ENCODE measurements around the gene DIPK1A.

DIPK1A gene

DNA sequence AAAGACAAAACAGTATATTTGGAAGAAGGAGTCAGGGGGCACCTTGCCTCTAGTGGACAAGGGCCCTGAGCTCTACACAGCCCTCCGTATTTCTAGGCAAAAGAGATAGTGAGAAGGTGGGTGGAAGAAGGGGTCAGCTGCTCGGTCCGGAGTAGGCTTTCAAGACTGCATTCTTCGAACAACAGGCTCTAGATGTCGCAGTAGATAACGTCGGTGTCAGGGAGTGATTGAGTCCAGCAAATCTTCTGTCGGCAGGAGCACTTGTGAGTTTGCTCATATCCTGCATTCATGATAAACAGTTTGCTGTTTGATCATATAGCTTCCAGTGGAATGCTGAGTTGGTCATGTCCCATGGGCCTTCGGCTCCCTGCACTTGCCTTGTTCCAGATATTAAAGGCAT lies 36.8 kb downstream of the DIPK1A start:
- Histone ChIP-seq H3K27me3 (ENCODE audit: control insufficient read depth, insufficient read depth, low read length) (no peaks in the 10 kb centered on the region), H3K36me3 (ENCODE audit: control insufficient read depth, low read depth, low read length) (no peaks in the 10 kb centered on the region), H3K9me3 (ENCODE audit: control insufficient read depth, low read depth, low read length) (no peaks in the 10 kb centered on the region), H3K9ac (ENCODE audit: low read length) (no peak overlapping the region), H3K27ac (ENCODE audit: low read length) (no peak overlapping the region), H3K4me1 (ENCODE audit: control insufficient read depth, low read depth, low read length) (no peaks in the 10 kb centered on the region), H3K4me3 (ENCODE audit: low read length) (no peak overlapping the region)

DNA sequence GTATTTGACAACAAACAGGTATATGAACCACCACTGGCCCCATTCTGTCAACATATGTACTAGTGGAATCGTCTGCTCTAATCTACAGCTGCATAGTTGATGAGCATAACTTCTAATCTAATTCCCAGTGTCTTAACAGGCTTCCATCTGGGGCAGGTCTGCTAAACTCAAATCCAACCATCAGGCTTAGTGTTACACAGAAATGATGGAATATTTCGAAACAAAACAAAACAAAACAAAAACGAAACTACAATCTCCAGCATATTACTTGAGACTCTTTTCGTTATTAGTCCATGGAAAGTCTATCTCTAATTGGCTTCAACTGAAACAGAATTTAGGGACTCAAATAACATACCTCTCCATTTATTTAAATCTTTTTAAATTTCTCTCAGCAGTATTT lies 37.6 kb downstream of the DIPK1A start:
- Histone ChIP-seq H3K36me3 (ENCODE audit: control insufficient read depth, low read depth, low read length) (no peaks in the 10 kb centered on the region), H3K27me3 (ENCODE audit: control insufficient read depth, insufficient read depth, low read length) (no peaks in the 10 kb centered on the region), H3K4me3 (ENCODE audit: low read length) (no peak overlapping the region), H3K27ac (ENCODE audit: low read length) (no peak overlapping the region), H3K9ac (ENCODE audit: low read length) (no peak overlapping the region), H3K4me1 (ENCODE audit: control insufficient read depth, low read depth, low read length) (no peaks in the 10 kb centered on the region), H3K9me3 (ENCODE audit: control insufficient read depth, low read depth, low read length) (no peaks in the 10 kb centered on the region)

DNA sequence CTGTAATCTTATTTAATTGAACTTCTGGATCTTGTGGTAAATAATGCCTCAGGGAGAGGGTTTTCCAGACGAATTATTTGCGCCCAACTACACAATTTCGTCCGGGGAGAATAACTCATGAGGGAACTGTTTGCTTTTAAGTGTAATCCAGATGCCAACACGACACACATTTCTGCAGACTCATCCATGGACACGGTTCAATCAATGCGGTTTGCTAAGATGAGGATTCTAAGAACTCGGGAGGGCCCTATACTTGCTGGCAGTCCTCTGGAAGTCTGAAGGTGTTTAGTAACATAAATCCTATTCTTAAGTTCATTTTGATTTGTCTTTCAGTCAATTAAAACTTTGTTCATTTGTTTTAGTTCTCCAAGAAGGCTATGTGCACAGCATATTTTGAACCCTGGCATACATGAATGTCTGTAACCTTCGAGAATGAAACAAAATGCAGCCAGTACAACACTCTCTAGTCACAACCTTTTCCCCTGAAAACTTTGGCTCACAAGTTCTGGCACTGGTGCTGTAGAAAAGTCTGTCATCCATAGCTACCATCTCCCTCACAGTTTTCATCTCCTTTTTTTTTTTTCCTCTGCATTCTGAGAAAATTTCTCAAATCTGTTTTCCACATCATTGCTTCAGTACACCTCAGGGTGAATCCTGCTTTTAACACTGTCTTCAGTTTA lies 38.8 kb downstream of the DIPK1A start:
- Histone ChIP-seq H3K4me1 (ENCODE audit: control insufficient read depth, low read depth, low read length) (no peaks in the 10 kb centered on the region), H3K27me3 (ENCODE audit: control insufficient read depth, insufficient read depth, low read length) (no peaks in the 10 kb centered on the region), H3K9me3 (ENCODE audit: control insufficient read depth, low read depth, low read length) (no peaks in the 10 kb centered on the region), H3K4me3 (ENCODE audit: low read length) (no peak overlapping the region), H3K9ac (ENCODE audit: low read length) (no peak overlapping the region), H3K36me3 (ENCODE audit: control insufficient read depth, low read depth, low read length) (no peaks in the 10 kb centered on the region), H3K27ac (ENCODE audit: low read length) (no peak overlapping the region)

DNA sequence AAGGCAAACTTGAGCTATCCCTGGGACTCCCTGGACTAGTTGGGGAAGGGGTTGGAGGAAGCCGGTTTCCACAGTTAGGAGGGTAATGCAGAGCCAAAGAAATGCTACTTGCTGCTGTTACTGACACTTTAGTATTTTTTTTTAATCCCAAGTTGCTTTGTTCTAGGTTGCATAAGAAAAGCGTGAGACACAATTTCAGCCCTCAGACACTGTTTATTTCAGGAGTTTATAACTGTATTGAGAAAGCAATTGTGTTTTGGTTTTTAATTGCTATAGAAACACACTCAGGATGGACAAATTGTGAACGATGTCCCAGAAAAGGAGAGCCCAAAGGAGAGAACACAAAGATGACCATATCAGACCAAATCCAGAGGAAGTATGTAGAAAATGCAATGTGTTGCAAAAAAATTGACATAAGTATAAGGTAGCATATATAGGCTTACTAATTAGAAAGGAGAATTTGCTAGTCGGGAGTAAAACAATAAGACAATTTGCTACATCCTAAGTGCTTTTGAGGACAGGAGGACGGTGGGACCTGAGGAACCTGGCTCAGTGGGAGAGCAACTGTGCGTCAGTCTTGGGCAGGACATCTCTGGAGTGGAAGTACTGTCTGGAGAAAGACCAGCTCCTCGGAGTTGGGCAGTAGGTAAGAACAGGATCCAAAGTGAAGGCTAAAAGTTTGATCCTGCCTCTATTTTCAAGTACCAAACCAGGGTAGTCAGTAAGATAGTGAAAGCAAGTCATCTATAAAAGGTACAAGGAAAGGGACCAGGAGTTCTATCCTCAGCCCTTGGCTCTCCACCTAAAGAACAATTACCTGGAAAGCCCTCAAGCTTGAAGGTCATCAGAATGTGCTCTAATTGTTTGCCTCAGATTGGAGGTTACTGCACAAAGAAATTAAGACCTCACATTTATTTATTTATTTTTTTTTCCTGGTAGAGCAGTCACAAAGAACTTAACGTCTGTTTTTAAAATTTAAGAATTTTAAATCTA lies 39.9 kb downstream of the DIPK1A start:
- no peaks in the 10 kb centered on the region for H3K36me3 ChIP-seq (ENCODE audit: control insufficient read depth, low read depth, low read length)
- no peak overlapping the region for H3K9ac ChIP-seq (ENCODE audit: low read length)
- H3K9me3 ChIP-seq (ENCODE audit: control insufficient read depth, low read depth, low read length), result no peaks in the 10 kb centered on the region
- H3K4me1 ChIP-seq (ENCODE audit: control insufficient read depth, low read depth, low read length), result no peaks in the 10 kb centered on the region
- no peak overlapping the region for H3K4me3 ChIP-seq (ENCODE audit: low read length)
- no peaks in the 10 kb centered on the region for H3K27me3 ChIP-seq (ENCODE audit: control insufficient read depth, insufficient read depth, low read length)
- H3K27ac ChIP-seq (ENCODE audit: low read length), result no peak overlapping the region

DNA sequence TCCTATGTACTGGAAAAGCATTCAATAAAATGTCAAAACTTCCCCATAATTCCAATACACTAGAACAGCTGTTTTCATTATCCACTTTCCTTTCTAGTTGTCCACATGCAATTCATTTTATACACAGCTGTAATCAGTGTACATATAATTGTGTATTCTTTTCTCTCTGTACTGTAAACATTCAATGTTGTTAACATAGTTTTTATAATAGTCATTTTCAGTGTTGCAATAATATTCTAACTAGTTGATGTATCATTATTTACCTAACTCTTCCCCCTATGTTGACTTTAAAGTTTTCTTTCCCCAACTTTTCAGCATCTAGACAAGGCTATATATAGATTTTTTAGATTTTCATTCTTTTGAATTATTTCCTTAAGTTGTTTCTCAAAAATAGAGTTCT lies 44.4 kb downstream of the DIPK1A start:
- H3K27ac ChIP-seq (ENCODE audit: low read length), result no peak overlapping the region
- H3K4me1 ChIP-seq (ENCODE audit: control insufficient read depth, low read depth, low read length), result no peaks in the 10 kb centered on the region
- H3K9ac ChIP-seq (ENCODE audit: low read length), result no peak overlapping the region
- no peak overlapping the region for H3K4me3 ChIP-seq (ENCODE audit: low read length)
- no peaks in the 10 kb centered on the region for H3K27me3 ChIP-seq (ENCODE audit: control insufficient read depth, insufficient read depth, low read length)
- no peaks in the 10 kb centered on the region for H3K9me3 ChIP-seq (ENCODE audit: control insufficient read depth, low read depth, low read length)
- H3K36me3 ChIP-seq (ENCODE audit: control insufficient read depth, low read depth, low read length), result no peaks in the 10 kb centered on the region

DNA sequence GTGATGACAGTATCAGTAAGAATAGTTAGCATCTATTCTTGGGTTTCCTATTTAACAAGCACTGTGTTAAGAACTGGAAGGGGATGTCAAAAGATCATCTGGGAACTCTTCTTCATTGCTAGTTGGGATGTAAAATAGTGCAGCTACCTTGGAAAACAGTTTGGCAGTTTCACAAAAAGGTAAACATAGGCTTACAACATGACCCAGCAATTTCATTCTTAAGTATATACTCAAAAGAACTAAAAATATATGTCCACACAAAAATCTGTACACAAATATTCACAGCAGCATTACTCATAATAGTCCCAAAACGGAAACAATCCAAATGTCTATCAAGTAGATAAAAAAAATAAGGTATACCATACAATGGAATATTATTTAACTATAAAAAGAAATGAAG lies 45.7 kb downstream of the DIPK1A start:
- Histone ChIP-seq H3K36me3 (ENCODE audit: control insufficient read depth, low read depth, low read length) (no peaks in the 10 kb centered on the region), H3K9me3 (ENCODE audit: control insufficient read depth, low read depth, low read length) (no peaks in the 10 kb centered on the region), H3K4me3 (ENCODE audit: low read length) (no peak overlapping the region), H3K4me1 (ENCODE audit: control insufficient read depth, low read depth, low read length) (no peaks in the 10 kb centered on the region), H3K27me3 (ENCODE audit: control insufficient read depth, insufficient read depth, low read length) (no peaks in the 10 kb centered on the region), H3K27ac (ENCODE audit: low read length) (no peak overlapping the region), H3K9ac (ENCODE audit: low read length) (no peak overlapping the region)

DNA sequence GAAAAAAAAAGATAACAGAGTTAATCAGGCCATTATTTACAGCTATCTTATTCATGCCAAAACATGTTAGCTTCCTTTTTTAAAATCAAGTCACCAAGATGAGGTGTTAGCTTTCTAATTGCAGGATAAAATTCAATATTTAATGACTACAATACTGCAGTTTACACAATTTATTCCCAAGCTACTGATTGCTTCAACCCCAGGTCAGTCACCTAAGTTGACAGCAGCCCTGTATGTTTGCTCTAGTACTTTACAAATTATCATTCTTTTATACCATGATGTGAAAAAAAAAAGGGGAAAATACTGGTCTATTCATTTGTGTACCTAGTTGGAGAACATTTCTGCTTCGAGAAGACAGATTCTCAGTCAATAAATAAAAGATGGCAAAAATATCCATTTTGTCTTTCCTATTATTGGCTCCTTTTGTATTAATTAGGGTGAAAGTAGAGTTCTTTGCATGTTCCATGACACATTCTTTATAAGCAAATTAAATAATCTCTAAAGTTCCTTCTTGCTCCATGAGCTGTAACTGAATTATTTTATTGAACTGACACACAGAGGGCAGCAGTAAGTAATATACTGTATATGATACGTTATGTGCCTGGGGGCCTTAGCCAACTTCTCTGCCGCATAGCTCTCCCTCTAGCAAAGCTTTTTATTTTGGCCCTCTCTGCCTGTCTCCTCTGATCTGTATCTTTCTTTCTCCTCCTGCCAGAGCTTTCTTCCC lies 48.0 kb downstream of the DIPK1A start:
- no peaks in the 10 kb centered on the region for H3K4me1 ChIP-seq (ENCODE audit: control insufficient read depth, low read depth, low read length)
- no peak overlapping the region for H3K4me3 ChIP-seq (ENCODE audit: low read length)
- H3K9ac ChIP-seq (ENCODE audit: low read length), result no peak overlapping the region
- H3K9me3 ChIP-seq (ENCODE audit: control insufficient read depth, low read depth, low read length), result no peaks in the 10 kb centered on the region
- no peaks in the 10 kb centered on the region for H3K36me3 ChIP-seq (ENCODE audit: control insufficient read depth, low read depth, low read length)
- H3K27me3 ChIP-seq (ENCODE audit: control insufficient read depth, insufficient read depth, low read length), result no peaks in the 10 kb centered on the region
- no peak overlapping the region for H3K27ac ChIP-seq (ENCODE audit: low read length)

DNA sequence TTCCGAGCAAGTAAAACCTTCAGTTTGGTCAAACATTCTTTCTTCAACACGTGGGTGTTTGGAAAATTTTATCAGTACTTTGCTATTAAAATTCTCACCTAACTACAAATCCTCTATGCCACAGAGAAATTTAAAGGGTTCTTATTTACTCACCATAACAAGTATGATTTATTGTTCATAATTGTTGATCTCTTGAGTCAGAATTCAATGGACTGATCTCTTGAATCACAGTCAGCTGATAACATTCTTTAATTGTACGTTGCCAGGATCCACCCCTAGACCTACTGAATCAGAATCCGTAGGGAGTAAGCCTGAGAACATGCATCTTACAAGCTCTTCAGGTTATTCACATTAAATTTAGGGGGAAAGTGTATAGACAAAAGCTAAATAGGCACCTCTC lies 51.2 kb downstream of the DIPK1A start:
- H3K4me1 ChIP-seq (ENCODE audit: control insufficient read depth, low read depth, low read length), result no peaks in the 10 kb centered on the region
- H3K9me3 ChIP-seq (ENCODE audit: control insufficient read depth, low read depth, low read length), result no peaks in the 10 kb centered on the region
- no peak overlapping the region for H3K9ac ChIP-seq (ENCODE audit: low read length)
- no peak overlapping the region for H3K27ac ChIP-seq (ENCODE audit: low read length)
- H3K27me3 ChIP-seq (ENCODE audit: control insufficient read depth, insufficient read depth, low read length), result no peaks in the 10 kb centered on the region
- H3K36me3 ChIP-seq (ENCODE audit: control insufficient read depth, low read depth, low read length), result no peaks in the 10 kb centered on the region
- no peak overlapping the region for H3K4me3 ChIP-seq (ENCODE audit: low read length)

DNA sequence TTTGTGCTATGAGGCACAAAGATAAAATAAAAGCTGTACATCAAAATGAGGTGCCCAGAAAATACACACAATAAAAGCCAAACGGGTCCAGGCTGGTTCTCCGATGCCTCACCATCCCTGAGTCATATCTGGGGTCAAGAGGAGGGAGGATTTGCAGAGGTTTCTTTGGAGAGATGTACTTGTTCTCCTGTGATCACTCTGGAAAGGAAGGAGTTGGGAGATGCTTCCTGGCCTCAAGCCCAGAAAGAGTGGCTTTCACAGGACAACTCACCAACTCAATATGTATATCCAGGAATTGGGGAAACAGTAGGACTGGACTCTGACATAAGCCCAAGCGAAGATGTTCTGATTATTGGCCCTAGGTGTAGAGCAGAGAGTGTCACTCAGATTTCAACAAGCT lies 51.9 kb downstream of the DIPK1A start:
- no peak overlapping the region for H3K27ac ChIP-seq (ENCODE audit: low read length)
- no peak overlapping the region for H3K4me3 ChIP-seq (ENCODE audit: low read length)
- no peaks in the 10 kb centered on the region for H3K27me3 ChIP-seq (ENCODE audit: control insufficient read depth, insufficient read depth, low read length)
- no peaks in the 10 kb centered on the region for H3K4me1 ChIP-seq (ENCODE audit: control insufficient read depth, low read depth, low read length)
- no peaks in the 10 kb centered on the region for H3K36me3 ChIP-seq (ENCODE audit: control insufficient read depth, low read depth, low read length)
- H3K9ac ChIP-seq (ENCODE audit: low read length), result no peak overlapping the region
- H3K9me3 ChIP-seq (ENCODE audit: control insufficient read depth, low read depth, low read length), result no peaks in the 10 kb centered on the region

DNA sequence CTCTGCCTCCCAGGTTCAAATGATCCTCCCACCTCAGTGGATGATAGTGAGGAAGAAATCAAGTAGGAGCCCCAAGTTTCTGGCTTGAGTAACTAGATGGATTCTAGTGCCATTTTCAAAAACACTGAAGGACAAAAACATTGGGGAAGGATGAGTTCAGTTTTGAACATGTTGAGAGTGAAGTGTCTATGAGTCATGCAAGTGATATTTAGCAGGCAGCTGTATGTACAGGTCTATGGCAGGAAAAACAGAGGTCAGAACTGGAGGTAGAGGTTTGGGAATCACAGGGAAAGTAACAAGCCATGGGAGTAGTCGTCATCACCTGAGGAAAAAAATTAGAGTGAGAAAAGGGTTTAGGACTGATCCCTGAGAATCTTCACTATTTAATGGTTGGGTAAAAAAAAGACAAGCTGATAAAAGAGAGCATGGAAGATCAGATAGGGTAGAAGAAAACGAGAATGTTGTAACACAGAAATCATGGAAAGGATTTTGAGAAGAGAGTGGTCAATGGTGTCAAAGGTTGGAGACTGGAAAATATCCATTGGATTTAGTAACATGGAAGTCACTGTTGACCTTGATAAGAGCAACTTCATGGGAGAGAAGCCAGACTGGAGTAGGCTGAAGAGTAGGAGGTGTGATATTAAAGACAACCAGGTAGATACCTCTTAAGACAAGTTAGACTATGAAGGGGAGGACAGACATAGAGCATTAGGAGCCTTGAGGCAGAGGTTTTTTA lies 53.1 kb downstream of the DIPK1A start:
- Histone ChIP-seq H3K9ac (ENCODE audit: low read length) (no peak overlapping the region), H3K27me3 (ENCODE audit: control insufficient read depth, insufficient read depth, low read length) (no peaks in the 10 kb centered on the region), H3K4me3 (ENCODE audit: low read length) (no peak overlapping the region), H3K4me1 (ENCODE audit: control insufficient read depth, low read depth, low read length) (no peaks in the 10 kb centered on the region), H3K27ac (ENCODE audit: low read length) (no peak overlapping the region), H3K9me3 (ENCODE audit: control insufficient read depth, low read depth, low read length) (no peaks in the 10 kb centered on the region), H3K36me3 (ENCODE audit: control insufficient read depth, low read depth, low read length) (no peaks in the 10 kb centered on the region)

DNA sequence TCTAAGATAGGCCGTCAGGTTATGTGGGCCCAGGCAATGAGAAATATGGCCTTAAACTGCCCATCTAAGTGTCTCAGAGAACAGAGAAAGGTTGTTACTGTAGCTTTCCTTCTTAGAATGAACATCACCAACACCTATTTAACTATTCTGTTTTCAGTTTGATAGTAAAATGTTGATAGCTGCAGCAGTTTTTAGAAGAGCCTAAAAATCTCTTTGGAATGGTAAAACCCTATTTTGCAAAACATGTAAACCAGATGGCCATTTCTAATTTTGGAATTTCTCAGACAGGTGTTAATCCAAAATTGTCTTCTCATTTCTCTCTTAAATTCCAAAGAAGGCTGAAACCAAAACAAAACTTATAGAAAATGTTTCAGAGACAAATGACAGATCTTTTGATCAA lies 57.5 kb downstream of the DIPK1A start:
- no peaks in the 10 kb centered on the region for H3K4me1 ChIP-seq (ENCODE audit: control insufficient read depth, low read depth, low read length)
- no peaks in the 10 kb centered on the region for H3K27me3 ChIP-seq (ENCODE audit: control insufficient read depth, insufficient read depth, low read length)
- H3K27ac ChIP-seq (ENCODE audit: low read length), result no peak overlapping the region
- no peak overlapping the region for H3K9ac ChIP-seq (ENCODE audit: low read length)
- no peaks in the 10 kb centered on the region for H3K36me3 ChIP-seq (ENCODE audit: control insufficient read depth, low read depth, low read length)
- no peaks in the 10 kb centered on the region for H3K9me3 ChIP-seq (ENCODE audit: control insufficient read depth, low read depth, low read length)
- H3K4me3 ChIP-seq (ENCODE audit: low read length), result no peak overlapping the region
